Fibroblast of skin of left biceps (primary cell): ENCODE measurements around the gene DAD1.

Experiments
- DNase-seq, 2 experiments: peaks; one replicate each; pipeline ENCODE4 v3.0.0-alpha.2; 2013; ENCODE audit warnings: low read depth in 2 of 2

Gene DAD1

DNA sequence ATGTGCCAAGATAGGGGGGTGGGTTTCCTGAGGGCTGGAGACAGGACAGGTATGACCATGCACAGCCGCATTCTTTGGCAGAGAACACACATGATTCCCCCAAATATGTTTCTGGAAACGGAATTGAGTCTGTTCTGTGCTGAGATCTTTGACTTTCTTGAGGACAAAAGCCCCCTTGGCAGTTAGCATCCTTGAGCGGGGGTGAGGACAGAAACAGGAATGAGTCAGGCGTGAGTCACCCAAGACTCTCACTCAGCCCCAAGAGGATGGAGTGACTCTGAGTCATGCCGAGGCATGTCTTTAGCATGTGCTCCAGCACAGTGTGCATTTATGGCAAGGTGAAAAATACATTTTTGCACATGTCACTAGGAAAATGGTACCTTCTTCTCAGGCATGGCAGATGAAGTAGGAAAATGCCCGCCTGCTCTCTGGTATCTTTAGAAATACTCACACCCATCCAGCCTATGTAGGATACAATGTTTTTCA is 52.1 kb downstream of the DAD1 start:
- DNase-seq = peak; percentile 79 to 84

DNA sequence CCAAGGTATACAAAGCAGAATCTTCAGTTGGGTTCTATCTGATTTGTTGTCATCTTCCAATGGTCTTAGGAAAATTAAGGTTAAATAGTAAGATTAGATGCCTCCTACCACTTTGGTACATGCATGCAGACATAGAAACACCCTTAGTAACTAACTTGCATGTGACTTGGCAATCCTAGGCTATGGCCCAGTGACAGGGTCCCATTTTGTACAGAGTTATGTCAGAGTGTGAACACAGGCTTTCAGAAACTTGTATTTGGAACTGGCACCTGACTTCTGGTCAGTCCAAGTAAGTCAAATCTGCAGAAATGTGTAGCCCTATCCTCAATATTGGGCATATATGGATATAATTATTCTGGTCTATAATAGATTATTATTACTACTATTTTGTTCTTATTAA is 53.1 kb downstream of the DAD1 start:
- DNase-seq = no peak

DNA sequence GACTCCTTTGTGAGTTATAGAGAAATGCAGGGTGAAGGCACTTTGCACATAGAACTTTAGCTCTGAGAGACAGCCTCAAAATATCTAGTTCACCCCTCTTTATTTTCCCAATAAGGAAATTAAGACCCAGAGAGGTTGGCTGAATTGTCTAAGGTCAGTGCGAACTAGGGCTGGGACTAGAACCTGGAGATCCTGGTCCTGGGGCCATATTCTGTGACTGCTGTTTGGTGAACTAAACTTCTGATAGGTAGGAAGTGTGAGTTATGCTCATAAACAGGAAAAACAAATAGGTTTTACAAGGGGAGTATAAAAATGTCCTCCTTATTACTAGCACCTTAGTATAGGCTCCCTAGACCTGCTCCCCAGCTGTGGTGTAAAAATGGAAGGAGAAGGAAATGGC is 53.9 kb downstream of the DAD1 start:
- no peak for DNase-seq

DNA sequence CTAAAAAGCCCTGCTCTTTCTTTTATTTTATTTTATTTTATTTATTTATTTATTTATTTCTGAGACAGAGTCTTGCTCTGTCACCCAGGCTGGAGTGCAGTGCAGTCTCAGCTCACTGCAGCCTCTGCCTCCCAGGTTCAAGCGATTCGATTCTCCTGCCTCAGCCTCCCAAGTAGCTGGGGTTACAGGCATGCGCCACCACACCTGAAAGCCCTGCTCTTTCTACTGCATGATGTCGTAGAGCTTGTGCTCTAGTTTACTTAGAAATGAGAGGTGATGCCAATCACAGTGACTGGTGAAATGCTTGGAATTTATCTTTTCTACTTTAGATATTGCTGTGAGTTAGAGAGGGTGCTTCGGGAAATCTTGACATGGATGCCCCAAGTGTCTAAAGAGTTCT is 54.5 kb downstream of the DAD1 start:
- no peak for DNase-seq

DNA sequence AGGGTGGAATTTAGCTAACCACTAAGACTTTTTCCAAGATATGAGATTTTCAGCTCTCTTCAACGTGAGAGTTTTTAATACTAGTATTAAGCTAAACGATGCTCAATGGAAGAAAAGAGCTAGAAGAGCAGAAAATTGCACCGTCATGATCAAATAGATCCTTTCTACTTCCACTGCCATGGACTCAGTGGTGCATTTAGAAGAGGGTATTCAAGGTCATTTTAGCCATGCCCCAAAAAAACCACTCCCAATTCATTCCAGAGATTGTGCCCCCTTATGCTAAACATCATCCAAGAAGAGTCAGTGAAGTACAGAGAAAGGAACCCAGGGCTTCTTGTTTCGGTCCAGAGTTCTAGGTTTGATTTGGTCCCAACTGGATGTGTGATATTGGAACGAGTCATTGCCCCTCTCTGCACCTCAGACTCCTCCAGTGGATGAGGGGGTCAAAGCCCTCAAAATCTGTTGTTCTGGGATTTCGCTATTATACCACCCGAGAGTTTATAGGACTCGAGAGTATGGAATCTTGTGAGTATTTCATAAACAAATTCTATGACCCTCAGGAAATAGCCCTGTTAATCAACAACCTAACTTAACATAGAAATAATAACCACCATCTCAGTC is 55.2 kb downstream of the DAD1 start:
- no peak for DNase-seq

DNA sequence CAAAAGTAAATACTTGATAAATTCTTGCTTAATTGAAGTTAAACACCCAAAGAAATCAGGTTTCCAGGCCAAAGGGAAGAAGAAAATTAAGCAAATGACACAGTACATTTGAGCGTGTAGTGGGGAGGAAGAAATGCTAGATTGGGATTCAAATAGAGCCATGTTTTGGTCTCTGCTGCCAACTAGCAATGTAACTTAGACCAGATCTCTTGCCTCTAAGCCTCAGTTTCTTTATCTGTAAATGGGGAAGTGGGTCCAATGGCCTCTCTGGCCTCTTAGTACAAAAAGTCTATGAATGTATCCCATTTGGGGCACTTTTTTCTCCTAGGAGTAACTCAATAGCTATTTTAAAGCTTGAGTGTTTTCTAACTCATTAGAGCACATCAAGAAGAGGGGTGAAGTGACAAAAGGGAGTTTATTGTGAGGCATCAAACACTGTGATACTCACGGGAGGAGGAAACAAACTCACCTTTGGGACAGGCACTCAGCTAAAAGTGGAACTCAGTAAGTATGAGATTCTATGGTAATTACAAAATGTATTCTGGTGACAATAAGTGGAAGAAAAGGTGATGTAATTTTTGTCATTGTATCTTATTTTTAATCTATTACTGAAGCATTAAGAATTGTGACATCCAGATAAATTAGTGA is 55.8 kb downstream of the DAD1 start:
- no peak for DNase-seq

DNA sequence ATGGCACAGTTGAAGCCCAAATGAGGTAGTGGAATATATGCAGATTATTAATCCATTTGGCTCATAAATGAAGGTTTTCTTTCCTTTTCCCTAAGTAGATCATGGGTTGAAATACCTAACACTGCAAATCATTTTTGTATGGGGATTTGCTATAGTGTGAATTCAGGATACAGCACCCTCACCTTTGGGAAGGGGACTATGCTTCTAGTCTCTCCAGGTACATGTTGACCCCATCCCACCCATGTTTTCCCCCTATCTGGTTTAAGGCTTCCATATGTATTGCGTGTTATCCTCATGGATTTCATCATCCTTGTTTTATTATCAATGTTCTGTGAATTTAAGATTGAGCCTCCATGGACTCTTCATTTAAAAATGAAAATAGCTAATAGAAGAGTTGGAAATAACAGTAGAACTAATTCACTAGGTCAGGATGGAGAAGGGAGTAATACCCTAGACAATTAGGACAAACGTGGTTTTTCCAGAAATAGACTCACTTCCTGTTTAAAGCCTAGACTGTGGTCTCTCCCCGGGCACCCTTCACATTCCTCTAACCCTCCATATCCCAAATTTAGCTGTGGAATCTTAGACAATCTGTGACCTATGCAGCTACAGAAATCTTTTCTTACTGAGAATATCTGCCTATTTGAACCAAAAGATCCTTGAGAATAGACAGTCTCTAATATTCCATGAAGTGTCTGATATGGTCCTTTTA is 56.5 kb downstream of the DAD1 start:
- peak; percentile 24 to 37 for DNase-seq

DNA sequence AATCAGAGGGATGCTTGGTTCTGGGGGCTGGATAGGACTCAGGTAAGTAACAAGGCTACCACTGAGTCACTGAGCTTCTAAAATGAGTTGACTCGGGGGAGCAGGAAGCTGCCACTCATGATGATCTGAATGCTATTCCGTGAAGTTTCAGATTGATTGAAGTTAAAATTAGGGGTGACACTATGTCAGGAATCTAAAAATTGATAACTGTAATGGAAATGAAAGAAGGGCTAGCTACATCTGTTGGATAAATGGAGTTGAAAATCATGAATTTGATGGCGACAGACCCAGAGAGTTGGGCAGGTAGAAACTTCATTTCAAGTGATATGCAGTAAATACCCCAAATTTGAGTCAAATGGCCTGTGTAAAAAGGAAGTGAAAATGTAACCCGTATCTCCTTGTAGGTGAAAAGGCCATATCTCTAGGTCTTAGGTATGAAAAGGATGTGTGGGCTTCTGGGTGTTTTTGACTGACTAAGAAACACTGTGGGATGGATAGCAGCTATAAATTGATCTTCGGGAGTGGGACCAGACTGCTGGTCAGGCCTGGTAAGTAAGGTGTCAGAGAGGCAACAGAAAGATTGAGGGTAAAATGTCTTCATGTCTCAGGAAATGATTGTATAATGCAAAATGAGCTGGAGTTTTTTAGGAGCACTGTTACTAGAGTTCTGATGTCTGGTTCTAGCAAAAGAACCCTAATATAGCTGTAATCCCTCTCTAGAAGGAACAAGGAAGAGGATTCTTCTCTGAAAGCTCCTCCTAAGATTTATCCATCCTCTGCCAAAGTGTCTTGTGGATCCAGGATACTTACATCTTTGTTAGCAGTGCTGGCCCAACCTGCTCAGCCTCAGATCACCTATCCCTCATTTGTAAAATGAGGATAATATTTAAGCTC is 57.3 kb downstream of the DAD1 start:
- no peak for DNase-seq

DNA sequence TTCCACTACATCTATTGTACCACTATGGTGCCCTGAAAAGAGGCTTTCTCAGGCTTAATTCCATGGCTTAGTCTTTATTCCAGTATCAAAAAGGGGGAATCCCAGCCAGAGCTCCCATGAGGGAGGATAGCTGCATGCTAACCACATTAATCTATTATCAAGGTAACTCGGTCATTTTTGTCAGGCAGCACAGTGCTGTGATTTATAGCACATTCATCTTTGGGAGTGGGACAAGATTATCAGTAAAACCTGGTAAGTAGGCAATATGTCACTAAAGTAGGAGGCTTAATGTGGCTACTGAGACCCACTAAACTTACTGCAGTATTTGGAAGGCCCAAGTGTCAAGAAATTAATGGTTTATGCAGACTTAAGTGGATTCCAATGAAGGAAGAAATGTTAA is 58.9 kb downstream of the DAD1 start:
- DNase-seq = no peak

DNA sequence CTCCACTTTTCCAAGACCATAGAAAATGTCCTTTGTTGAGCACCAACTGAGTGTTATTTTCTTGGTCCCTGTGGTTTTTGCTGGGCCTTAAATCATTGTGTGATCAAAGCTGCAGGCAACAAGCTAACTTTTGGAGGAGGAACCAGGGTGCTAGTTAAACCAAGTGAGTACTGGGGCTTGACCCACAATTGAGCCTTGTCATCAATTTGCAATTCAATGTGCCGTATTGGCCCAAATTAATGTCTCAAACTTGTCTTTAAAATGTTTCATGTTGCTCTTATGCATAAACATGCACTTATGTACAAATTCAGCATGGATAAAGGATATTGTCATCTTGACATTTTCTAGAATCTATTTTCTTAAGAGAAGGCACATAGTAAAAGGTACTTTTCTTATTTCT is 62.3 kb downstream of the DAD1 start:
- no peak for DNase-seq

DNA sequence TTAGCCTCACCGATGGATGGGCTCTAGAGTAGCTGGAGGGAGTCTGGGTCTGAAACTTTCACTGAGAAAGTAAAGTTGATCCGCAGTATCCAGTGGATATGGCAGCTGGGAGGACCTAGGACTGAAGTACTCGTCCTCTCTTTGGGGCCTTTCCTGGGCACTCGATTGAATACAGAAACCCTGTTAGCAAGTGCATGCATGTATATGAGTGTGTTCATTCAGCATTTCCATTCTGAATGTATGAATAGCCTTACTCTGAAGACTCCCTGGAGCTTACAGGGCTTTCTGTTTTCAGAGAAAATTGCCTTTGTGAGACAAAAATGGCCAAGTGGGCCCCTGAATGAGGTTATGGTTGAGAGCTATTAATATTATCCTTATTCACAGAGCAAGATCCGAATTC is 62.8 kb downstream of the DAD1 start:
- no peak for DNase-seq

DNA sequence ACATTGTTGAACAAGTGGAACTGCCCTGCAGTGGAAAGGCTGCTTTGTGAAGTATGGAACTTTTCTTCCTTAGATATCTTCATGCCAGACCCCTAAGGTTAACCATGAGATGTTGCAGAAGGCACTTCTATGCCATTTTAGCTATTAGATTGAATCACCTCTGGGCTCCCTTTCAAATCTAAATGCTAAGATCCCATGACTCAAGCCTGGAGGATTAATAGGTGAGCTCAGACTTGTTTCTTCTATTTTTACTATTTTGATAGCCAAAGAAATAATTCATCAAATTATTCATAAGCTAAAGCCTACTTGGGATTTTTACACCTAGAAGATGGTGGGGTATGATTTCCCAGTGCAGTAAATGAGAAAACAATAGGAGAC is 64.3 kb downstream of the DAD1 start:
- DNase-seq = no peak

DNA sequence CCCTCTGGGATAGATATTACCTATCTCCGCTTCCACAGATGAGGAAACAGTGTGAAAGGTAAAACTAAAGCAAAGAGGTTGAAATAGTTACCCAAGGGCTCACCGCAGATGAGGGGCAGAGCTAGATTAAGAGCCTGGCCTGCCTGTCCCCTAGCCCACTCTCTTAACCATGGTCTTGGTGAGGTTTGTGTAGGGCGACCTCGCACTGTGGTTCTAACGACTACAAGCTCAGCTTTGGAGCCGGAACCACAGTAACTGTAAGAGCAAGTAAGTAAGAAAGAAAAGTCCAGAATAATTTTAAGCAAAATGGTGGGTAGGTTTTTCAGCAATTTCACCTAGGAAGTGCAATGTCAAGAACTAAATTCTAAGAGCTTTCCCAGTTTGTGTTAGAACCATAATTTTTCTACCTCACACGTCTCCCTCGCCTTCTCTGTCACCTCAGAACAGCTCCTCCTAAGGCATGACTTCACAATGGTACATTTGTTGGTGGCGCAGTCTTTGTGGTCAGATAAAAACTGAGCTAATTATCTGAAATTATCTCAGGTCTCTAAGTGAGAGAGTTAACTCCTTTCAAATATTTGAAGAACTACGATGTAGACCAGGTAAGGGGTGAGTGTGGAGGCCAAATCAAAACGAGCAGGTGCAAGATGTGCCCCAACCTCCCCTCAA is 64.8 kb downstream of the DAD1 start:
- DNase-seq = no peak

DNA sequence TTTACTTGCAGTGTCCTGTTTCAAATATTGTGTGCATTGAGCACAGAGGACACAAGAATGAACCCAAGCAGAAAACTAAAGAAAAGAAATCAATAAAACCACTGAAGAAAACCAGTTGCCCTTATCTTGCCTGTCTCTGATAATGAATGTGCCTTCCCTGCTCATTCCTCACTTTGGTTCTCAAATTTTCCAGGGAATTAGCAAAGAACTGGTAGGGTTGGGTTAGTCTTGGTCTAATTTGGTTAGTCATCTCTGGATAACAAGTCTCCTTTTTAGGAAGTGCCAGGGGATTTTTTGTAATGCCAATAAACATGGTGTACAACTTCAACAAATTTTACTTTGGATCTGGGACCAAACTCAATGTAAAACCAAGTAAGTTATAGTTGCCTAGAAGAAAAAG is 65.7 kb downstream of the DAD1 start:
- no peak for DNase-seq

DNA sequence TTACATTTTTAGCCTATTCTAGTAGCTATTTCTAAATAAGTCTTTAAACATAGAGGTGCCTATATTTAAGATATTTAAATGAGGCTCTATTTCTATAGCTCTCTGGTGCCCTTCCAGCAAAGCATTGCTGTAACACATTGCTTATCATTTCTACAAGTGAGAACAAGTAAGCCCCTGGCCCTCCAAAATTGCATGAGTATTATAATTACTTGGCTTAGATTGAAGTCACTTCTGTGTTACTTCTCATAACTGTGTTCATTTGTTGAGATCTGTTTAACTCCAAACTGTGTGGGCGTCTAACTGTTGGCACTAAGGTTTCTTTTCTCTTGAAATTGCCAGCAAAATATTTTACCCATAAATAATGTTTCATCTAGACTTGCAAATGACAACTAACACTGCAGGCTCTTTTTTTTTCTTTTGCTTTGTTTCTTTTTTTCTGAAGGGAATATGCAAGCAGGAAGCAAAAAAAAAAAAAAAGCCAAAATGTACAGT is 66.5 kb downstream of the DAD1 start:
- DNase-seq = no peak

DNA sequence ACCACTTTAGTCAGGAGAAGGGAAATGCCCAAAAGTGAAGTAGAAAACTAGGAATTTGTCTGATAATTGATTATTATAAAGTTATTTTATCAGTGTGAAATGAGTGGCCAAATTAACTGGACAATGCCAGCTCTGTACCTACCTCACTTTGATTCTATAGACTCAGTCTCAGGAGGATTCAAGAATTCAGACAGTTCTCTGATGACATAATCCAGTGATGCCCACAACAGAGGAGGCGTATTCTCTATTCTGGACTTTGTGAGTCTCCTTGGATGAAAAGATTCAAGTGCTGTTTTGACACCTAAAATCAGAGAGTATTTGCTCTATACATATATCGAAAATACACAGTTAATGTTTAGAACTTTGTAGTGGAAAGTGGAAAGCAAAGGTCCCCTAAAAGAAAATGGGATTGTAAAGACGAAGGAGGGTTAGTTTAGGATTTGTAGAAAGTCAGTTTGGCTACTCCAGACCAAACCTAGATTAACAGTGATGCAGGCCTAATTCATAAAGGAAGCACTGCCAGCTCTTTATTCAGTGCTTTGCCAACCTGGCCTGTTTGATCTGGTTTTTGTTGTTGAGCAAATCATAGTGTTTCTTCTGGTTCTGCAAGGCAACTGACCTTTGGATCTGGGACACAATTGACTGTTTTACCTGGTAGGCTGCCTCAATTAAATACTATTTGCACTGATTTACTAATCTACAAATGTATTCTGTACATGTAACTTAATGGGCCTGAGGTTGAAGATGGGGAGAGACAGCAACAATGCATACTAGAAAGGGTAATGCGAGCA is 67.4 kb downstream of the DAD1 start:
- DNase-seq = no peak

DNA sequence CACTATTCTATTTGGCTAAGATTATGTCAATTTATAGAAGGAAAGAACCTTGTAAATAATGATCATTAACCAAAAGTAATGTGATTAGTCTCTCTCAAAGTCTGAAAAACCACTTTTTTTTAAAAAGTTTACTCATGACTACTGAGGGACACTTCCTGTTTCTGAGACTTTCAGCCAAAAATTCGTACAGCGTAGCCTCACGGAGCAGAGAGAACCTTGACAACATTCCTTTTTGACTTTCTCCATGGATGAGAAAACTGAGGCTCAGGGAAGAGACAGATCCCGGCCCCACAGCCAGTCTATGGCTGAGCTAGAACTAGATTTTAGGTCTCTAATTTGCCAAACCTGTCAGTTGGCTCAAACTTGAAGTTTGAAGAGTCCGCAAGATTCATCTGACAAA is 68.2 kb downstream of the DAD1 start:
- no peak for DNase-seq

DNA sequence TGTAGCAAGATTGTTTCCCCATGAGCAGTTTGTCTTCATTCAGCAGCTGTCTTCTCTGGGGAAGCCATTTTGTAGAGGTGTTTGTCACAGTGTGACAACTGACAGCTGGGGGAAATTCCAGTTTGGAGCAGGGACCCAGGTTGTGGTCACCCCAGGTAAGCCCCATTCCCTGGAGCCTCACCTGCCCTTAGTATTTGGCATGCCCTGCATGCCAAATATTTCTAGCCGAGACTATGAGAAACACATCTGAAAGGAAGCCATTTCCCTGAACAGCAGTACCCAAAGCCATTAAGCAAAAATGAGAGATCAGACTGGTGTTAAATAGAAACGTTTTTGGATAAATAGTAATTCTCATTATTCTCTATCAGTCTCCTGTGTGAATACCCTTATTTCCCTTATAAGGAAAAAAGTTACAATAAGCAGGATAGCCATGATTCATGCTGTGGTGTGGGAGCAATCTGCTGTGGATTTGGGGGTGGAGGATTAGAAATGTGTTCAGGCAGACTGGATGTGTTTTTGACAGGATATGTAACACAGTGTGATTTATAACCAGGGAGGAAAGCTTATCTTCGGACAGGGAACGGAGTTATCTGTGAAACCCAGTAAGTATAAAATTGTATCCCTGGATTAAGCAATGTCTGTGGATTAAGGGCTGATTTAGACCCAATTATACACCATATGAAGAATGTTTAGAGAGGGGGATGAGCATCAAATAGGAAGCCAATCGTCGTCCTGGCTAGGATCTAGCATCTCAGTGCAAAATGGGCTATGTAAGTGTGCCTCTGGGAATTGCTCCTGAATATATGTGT is 68.9 kb downstream of the DAD1 start:
- no peak for DNase-seq

DNA sequence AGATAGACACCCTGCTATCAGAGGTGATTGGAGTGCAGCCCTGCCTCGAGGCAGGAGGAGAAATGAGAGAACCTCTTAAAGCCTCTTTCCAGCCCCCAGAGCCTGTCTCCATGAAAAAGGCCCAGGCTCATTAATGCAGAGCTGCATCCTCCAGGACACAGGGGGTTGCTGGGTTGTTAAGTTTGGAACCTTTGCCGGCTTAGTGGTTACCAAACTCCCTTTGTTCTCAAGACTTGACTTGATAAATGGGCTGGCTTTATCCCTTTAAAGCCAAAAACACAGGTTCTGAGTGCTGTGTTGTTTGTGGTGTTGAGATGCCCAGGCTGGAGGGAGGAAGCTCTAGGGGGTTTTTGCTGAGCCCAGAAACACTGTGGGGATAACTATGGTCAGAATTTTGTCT is 71.0 kb downstream of the DAD1 start:
- no peak for DNase-seq
